ENCODE data around the gene RASGEF1B.
"Not testable (repeated sequence)": the region's sequence is repeated elsewhere in the genome, so short reads cannot be mapped to it uniquely, and the experiment has no call there.

The RASGEF1B gene

GRCh38 chr4:81412946-81413495 lies 58.7 kb downstream of the RASGEF1B start:
- Histone ChIP-seq H3K27ac (no peak overlapping the region), H3K27me3 (replicated peaks) (no peaks in the 10 kb centered on the region), H3K4me3 (ENCODE audit: low read depth, low read length) (no peak overlapping the region), H3K36me3 (replicated peaks) (no peaks in the 10 kb centered on the region)
- no peak for DNase-seq
- in situ Hi-C loops (cut with HindIII; ENCODE audit: low pct_ligation_motif_present, low sequenced_read_pairs), result no loop called here
- TF ChIP-seq, protein P1, sequence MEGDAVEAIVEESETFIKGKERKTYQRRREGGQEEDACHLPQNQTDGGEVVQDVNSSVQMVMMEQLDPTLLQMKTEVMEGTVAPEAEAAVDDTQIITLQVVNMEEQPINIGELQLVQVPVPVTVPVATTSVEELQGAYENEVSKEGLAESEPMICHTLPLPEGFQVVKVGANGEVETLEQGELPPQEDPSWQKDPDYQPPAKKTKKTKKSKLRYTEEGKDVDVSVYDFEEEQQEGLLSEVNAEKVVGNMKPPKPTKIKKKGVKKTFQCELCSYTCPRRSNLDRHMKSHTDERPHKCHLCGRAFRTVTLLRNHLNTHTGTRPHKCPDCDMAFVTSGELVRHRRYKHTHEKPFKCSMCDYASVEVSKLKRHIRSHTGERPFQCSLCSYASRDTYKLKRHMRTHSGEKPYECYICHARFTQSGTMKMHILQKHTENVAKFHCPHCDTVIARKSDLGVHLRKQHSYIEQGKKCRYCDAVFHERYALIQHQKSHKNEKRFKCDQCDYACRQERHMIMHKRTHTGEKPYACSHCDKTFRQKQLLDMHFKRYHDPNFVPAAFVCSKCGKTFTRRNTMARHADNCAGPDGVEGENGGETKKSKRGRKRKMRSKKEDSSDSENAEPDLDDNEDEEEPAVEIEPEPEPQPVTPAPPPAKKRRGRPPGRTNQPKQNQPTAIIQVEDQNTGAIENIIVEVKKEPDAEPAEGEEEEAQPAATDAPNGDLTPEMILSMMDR (IDR thresholded peaks at IDR 0.05; ENCODE audit: low read depth, low read length, missing control alignments), result no peak

DNA sequence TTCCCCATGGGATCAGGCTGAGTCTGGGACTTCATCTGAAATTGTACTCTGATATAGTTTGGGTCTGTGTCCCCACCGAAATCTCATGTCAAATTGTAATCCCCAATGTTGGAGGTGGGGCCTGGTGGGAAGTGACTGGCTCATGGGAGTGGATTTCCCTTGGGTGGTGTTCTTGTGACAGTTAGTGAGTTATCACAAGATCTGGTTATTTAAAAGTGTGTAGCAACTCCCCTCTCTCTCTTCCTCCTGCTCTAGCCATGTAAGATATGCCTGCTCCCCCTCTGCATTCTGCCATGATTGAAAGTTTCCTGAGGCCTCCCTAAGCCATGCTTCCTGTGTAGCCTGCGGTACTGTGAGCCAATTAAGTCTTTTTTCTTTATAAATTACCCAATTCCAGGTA lies 61.0 kb downstream of the RASGEF1B start:
- Histone ChIP-seq H3K36me3 (replicated peaks) (no peaks in the 10 kb centered on the region), H3K27ac (no peak overlapping the region), H3K4me3 (ENCODE audit: low read depth, low read length) (no peak overlapping the region), H3K27me3 (replicated peaks) (no peaks in the 10 kb centered on the region)
- no peak for DNase-seq
- TF ChIP-seq, protein P1 (IDR thresholded peaks at IDR 0.05; ENCODE audit: low read depth, low read length, missing control alignments), result no peak
- in situ Hi-C loops (cut with HindIII; ENCODE audit: low pct_ligation_motif_present, low sequenced_read_pairs), result no loop called here

- TF ChIP-seq, protein P1 (IDR thresholded peaks at IDR 0.05; ENCODE audit: low read depth, low read length, missing control alignments), result no peak
- in situ Hi-C loops (cut with HindIII; ENCODE audit: low pct_ligation_motif_present, low sequenced_read_pairs), result no loop called here
- Histone ChIP-seq H3K27me3 (replicated peaks) (no peaks in the 10 kb centered on the region), H3K27ac (no peak overlapping the region), H3K36me3 (replicated peaks) (no peaks in the 10 kb centered on the region), H3K4me3 (ENCODE audit: low read depth, low read length) (no peak overlapping the region)
- DNase-seq, result no peak
Measured at GRCh38 chr4:81409836-81410235, 61.9 kb downstream of the RASGEF1B start.

- in situ Hi-C loops (cut with HindIII; ENCODE audit: low pct_ligation_motif_present, low sequenced_read_pairs), result no loop called here
- DNase-seq, result no peak
- Histone ChIP-seq H3K36me3 (replicated peaks) (no peaks in the 10 kb centered on the region), H3K4me3 (ENCODE audit: low read depth, low read length) (no peak overlapping the region), H3K27ac (no peak overlapping the region), H3K27me3 (replicated peaks) (no peaks in the 10 kb centered on the region)
- TF ChIP-seq, protein P1 (IDR thresholded peaks at IDR 0.05; ENCODE audit: low read depth, low read length, missing control alignments), result no peak
Measured at GRCh38 chr4:81408341-81408740, 63.4 kb downstream of the RASGEF1B start.

DNA sequence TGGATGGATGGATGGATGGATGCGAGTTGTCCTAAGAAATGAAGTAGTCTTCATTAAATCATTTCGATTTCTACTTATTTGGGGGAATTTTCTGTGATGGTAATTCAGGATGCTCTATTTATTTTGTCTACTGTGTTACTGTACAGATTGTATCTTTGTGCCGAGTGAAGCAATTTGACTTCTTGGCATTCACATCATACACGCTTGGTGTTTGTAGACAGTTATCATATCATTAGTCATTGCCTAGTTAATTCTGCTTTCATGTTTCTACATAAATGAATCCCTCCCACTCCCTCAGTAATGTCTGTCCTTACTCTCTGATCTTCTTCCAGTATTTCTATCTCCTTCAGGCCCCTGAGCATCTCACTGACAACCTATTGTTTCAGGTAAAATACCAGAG lies 64.0 kb downstream of the RASGEF1B start:
- TF ChIP-seq, protein P1 (IDR thresholded peaks at IDR 0.05; ENCODE audit: low read depth, low read length, missing control alignments), result no peak
- Histone ChIP-seq H3K27me3 (replicated peaks) (no peaks in the 10 kb centered on the region), H3K27ac (no peak overlapping the region), H3K4me3 (ENCODE audit: low read depth, low read length) (no peak overlapping the region), H3K36me3 (replicated peaks) (no peaks in the 10 kb centered on the region)
- in situ Hi-C loops (cut with HindIII; ENCODE audit: low pct_ligation_motif_present, low sequenced_read_pairs), result no loop called here
- no peak for DNase-seq

DNA sequence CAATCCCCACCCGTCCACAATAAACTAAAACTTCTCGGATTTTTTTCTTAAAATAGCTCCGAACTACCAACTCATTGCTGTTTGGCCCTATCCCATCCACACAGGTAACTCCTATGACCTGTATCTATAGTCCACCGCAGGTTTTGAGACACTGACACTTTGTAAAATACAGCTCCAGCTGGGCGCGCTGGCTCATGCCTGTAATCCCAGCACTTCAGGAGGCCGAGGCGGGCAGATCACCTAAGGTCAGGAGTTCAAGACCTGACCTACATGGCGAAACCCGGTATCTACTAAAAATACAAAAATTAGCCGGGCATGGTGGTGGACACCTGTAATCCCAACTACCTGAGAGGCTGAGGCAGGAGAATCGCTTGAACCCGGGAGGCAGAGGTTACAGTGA lies 65.2 kb downstream of the RASGEF1B start:
- H3K27me3 ChIP-seq (replicated peaks); in situ Hi-C loops (cut with HindIII; ENCODE audit: low pct_ligation_motif_present, low sequenced_read_pairs); H3K4me3 ChIP-seq (ENCODE audit: low read depth, low read length); DNase-seq; H3K27ac ChIP-seq; H3K36me3 ChIP-seq (replicated peaks): not testable (repeated sequence)

Data from brain microvascular endothelial cell (primary cell).